Epithelial cell of proximal tubule (primary cell): ENCODE data around the gene ELN. TPM values are rescaled to one million over a fixed set of nuclear protein-coding genes. Genes with fewer than 3 reads are reported as not detected.

ENCODE experiments used
- DNase-seq: peaks from one replicate; pipeline ENCODE4 v3.0.0-alpha.2; 2011; ENCODE audit warnings: low read depth
- H3K4me3 ChIP-seq: 2 replicates; pipeline ENCODE4 v1.5.1; 2011; ENCODE audit warnings: low read depth, mild to moderate bottlenecking, low read length
- total RNA-seq: library from RNA; depleted of rRNA; stranded (reverse); fragments of >200 nt; gene quantifications from 2 replicates; pipeline ENCODE4 v1.2.3, GENCODE V29; 2015
- TF ChIP-seq, protein P1 (sequence below): conservative IDR thresholded peaks from 2 replicates; pipeline ENCODE4 v1.5.1; 2012; ENCODE audit warnings: low read depth, mild to moderate bottlenecking, low read length

ELN gene
- total RNA-seq, 1 donor from 2014 or later = 0.12 TPM

DNA sequence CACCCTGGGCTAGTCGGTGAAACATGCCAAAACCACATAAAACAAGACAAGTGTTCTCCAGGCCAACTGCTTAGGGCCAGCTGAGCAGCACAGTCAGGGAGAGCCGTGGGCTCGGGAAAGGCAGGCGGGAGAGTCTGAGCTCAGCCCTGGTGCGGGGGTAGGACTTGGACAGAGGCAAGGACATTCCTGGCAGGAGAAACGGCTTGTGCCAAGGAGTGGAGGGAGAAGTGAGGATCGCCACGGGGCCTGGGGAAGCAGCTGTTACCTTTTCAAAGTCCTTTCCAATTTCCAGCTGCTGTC, 4.2 kb downstream of the ELN start:
- no peak overlapping the region for H3K4me3 ChIP-seq
- DNase-seq = no peak
- TF ChIP-seq, protein P1, sequence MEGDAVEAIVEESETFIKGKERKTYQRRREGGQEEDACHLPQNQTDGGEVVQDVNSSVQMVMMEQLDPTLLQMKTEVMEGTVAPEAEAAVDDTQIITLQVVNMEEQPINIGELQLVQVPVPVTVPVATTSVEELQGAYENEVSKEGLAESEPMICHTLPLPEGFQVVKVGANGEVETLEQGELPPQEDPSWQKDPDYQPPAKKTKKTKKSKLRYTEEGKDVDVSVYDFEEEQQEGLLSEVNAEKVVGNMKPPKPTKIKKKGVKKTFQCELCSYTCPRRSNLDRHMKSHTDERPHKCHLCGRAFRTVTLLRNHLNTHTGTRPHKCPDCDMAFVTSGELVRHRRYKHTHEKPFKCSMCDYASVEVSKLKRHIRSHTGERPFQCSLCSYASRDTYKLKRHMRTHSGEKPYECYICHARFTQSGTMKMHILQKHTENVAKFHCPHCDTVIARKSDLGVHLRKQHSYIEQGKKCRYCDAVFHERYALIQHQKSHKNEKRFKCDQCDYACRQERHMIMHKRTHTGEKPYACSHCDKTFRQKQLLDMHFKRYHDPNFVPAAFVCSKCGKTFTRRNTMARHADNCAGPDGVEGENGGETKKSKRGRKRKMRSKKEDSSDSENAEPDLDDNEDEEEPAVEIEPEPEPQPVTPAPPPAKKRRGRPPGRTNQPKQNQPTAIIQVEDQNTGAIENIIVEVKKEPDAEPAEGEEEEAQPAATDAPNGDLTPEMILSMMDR = no peak

DNA sequence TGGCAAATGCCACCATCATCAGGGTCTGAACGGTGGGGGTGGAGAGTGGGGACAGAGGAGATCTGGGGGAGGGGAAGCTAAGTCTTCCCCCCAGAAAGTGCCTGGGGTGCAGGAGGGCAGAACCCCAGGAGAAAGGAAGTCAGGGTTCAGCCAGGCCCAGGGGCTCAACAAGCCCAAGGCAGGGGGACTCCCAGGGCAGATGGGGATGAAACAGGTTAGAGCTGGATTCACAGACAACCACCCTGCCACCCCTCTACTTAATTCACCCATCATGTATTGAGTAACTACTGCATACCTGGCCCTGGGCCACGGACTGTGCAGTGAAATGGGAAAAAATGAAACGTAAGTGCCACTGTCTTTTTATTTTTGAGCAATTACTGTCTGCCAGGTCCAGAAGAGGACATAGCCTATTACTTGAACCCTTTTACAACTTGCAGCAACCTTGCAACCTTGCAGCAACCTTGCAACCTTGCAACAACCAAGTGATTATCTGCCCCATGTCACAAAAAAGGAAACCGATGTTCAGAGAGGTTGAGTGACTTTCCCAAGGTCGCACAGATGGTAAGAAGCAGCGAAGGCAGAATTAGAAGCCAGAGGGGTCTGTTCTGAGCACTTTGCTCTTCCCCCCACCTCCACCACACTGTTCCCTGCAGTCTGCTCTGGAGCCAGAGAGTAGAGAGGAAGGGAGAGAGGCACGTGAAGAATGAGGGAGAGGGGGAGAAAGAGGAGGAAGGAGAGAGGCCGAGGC, 4.8 kb downstream of the ELN start:
- TF ChIP-seq, protein P1 = no peak
- no peak overlapping the region for H3K4me3 ChIP-seq
- no peak for DNase-seq

DNA sequence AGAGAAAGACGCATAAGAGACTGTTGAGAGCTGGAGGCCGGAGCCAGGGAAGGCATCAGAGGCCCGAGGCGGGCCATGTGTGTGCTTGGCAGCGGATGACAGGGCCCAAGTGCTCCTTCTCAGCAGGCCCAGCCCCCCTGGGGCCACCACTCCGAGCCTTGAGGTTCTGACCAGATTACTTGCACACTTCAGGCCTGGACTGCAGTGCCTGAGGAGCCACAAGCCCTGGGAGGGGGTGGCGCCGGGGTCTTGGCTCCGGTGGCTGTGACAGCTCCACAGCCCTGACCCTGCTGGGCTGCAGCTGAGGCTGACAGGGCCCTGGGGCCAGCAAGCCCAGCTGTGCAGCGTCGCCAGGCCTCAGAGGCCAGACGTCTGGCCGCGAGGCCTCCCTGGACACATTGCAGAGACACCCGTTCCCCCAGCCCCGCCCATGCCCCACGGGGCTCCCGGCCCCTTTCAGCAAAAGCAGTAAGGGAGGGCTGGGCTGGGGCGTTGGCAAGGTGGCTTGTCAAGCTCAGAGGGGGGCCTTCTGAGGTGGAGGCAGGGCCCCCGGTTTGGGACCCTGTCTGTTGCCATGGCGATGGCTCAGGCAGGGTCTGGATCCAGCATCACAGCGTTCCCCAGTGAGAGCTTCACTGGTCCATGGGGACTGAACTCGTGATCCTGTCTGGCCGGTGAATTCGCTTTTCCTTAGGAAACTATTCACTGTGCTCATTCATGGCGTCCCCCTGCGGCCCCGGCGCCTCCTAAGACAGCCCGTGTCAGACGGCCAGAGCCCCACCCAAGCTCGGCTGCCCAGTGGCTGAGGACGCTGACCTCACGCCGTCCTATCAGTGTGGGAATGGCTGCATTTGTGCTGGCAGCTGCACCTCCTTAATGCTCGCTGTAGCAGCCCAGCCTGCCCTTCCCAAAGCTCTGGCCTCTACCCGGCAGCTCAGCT, 5.7 kb downstream of the ELN start:
- DNase-seq = no peak
- H3K4me3 ChIP-seq = no peak overlapping the region
- TF ChIP-seq, protein P1 = no peak

DNA sequence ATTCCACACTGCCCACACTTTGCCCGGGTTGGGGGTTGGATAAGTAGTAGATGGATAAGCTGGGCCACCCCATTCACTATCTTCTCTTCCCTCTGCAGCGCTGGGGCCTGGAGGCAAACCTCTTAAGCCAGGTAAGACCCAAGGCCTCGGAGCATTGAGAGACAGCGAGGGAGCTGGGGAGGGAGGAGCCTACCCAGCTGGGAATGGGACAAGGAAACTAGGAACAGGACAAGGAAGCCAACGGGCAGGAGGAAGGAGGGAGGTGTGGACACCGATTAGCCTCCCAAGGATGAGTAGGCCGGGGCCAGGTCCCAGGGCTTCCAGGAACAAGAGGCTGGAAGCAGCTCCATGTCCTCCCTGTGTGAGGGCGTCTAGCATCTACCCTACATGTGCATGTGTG, 9.6 kb downstream of the ELN start:
- TF ChIP-seq, protein P1 = no peak
- DNase-seq = no peak

DNA sequence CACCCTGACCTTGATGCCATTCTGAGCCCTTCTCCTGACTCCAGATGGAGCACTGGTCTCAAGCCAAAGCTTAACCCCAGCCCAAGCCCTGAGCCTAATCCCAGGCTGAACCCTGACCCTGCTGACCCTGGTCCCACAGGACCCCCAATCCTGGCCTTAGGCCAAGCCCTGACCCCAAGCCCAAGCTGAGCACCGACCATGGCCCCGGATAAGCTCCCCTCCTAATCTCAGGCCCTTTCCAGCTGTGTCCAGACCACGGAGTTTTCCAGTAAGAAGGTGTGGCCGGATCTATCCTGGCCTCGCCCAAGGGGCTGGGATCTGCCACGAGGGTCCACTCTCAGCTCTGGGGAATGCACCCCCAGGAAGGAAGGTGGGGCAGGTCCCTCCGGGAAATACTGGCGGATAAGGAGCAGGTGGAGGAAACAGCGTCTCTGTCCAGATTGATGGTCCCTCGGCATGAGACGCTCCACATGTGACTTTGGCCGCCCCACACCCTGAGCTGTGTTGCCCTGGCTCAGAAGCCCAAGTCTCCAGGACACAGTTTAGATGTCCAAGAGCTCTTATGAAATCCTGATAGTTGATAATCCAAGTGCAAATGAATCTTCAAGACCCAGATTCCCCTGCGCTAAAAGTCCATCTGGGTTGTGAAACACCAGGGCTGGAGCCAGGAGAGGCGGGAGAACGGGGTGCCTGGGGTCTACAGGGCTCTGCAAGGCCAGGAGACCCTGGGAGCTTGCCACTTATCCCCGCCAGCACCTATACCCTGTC, 10.4 kb downstream of the ELN start:
- TF ChIP-seq, protein P1 = no peak
- no peak for DNase-seq
- no peak overlapping the region for H3K4me3 ChIP-seq

More for the DNA sequence above, 9.6 kb downstream of the ELN start:
- no peak overlapping the region for H3K4me3 ChIP-seq

DNA sequence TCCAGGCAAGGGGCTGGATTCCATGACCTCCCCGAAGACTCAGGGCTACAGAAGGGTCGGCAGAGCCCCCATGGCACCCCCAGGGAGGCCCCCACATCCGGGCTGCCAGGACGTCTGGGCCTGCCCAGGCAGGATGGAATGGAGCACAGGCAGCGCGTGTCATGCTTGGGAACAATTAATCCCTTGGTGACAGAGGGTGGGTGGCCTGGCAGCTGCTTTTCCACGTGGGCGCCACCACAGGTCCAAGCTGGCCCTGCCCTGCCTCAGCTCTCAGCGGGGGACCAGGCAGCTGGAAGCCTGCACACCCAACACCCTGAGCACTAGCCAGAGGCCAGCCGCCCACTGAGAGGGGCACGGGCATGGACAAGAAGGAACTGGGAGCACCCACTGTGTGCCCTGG, 11.4 kb downstream of the ELN start:
- no peak overlapping the region for H3K4me3 ChIP-seq
- TF ChIP-seq, protein P1 = no peak
- no peak for DNase-seq
